GM12891 (cell line): ENCODE data around the gene UNC79.

Experiments
- DNase-seq: peaks from one replicate; pipeline ENCODE4 v3.0.0; 2011; ENCODE audit warnings: low spot score; ENCODE audit not compliant: insufficient read length
- FAIRE-seq: peaks from 2 replicates; lab custom pipeline; 2011; peaks lifted over from hg19 to GRCh38; lab: Jason Lieb, UNC
- PAX5 ChIP-seq: IDR thresholded peaks from 2 replicates; pipeline ENCODE4 v1.6.1; 2011; ENCODE audit warnings: low read length, moderate library complexity, mild to moderate bottlenecking; ENCODE audit not compliant: insufficient read depth, severe bottlenecking
- POLR2A ChIP-seq: IDR thresholded peaks from 2 replicates; pipeline ENCODE4 v1.6.1; 2011; ENCODE audit warnings: low read depth, low read length, control low read depth
- POLR2AphosphoS5 ChIP-seq: IDR thresholded peaks from 2 replicates; pipeline ENCODE4 v1.6.1; 2011; ENCODE audit warnings: low read depth, low read length, control low read depth
- POU2F2 ChIP-seq: IDR thresholded peaks from 2 replicates; pipeline ENCODE4 v1.6.1; 2011; ENCODE audit warnings: low read depth, mild to moderate bottlenecking, control low read depth, low read length, moderate library complexity
- SPI1 ChIP-seq: IDR thresholded peaks from 2 replicates; pipeline ENCODE4 v1.6.1; 2011; ENCODE audit warnings: low read depth, low read length, control low read depth
- TAF1 ChIP-seq: IDR thresholded peaks from 2 replicates; pipeline ENCODE4 v1.6.1; 2011; ENCODE audit warnings: low read depth, low read length, control low read depth

The UNC79 gene

GRCh38 chr14:93728651-93729016 is 297.9 kb downstream of the UNC79 start:
- DNase-seq (no peak), FAIRE-seq (no peak)

GRCh38 chr14:93729993-93730392 is 299.3 kb downstream of the UNC79 start:
- FAIRE-seq (no peak), DNase-seq (no peak)
- TF ChIP-seq SPI1 = no peak
- no peak for TF ChIP-seq TAF1
- TF ChIP-seq POLR2AphosphoS5 = no peak
- TF ChIP-seq PAX5 = no peak
- TF ChIP-seq POLR2A = no peak
- no peak for TF ChIP-seq POU2F2

More at GRCh38 chr14:93728651-93729016, 297.9 kb downstream of the UNC79 start:
- TF ChIP-seq PAX5 = no peak
- TF ChIP-seq POLR2A = no peak
- no peak for TF ChIP-seq SPI1
- no peak for TF ChIP-seq POU2F2
- no peak for TF ChIP-seq TAF1
- TF ChIP-seq POLR2AphosphoS5 = no peak

DNA sequence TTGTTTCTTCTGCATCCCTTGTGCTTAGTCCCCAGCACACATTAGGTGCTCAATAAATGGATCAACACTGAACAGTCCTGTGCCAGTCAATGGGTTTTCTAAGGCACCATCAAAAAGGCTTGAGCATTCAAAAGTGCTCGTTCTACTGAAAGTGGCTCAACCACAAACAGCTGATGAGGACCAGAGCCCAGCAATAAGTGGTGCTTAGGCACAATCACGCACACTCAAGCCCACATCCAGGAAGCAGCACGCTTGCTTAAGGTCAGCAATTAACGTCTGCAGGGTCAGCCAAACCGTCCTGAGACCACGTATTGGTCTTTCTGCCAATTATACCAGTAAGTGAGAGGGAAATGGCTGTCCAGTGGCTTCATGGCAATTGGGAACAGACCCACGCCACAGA is 301.0 kb downstream of the UNC79 start:
- FAIRE-seq = no peak
- no peak for DNase-seq
- TF ChIP-seq SPI1 = no peak
- TF ChIP-seq TAF1 = no peak
- no peak for TF ChIP-seq POLR2A
- TF ChIP-seq POLR2AphosphoS5 = no peak
- TF ChIP-seq PAX5 = no peak
- TF ChIP-seq POU2F2 = no peak

DNA sequence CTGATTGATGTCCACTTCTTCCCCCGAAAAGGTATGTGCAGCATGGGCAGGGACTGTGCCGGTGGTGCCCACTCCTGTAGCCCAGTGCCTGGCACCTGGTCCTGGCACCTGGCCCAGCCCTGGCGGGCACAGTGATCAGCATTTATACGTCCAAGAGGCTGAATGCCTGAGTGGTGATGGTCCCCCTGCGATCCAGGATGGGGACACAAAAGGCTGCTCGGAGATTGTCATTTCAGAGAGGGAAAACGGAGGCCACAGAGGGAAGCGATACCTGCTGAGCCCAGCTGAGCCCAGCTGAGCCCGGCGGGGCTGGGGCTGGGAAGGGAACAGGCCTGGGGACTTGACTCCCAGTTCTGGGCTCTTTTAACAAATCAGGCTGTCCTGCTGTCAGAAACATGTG is 301.8 kb downstream of the UNC79 start:
- TF ChIP-seq SPI1 (no peak), PAX5 (no peak), TAF1 (no peak), POLR2AphosphoS5 (no peak), POU2F2 (no peak), POLR2A (no peak)
- DNase-seq (no peak), FAIRE-seq (no peak)

DNA sequence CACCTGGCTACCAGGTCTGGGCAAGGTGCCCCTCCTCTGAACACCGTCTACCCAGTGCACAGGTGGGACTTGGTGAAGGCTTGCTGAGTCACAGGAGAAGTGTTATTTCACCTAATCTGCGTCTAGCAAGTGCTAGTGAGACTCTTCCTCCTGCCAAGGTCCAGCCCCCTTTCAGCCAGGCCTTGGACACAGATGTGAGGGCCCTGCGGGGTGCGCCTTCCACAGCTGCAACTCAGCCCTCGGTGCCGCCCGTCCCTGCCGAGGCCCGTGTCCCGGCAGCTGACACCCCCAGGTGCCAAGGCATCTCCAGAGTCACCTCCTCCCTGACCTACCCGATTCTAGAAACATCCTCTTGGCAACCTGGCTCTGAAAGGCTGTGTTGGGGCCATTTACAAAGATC is 302.5 kb downstream of the UNC79 start:
- TF ChIP-seq POU2F2 (no peak), POLR2A (no peak), TAF1 (no peak), PAX5 (no peak), SPI1 (no peak), POLR2AphosphoS5 (no peak)
- FAIRE-seq (no peak), DNase-seq (no peak)

- TF ChIP-seq SPI1 (no peak), POLR2AphosphoS5 (no peak), TAF1 (no peak), PAX5 (no peak), POLR2A (no peak), POU2F2 (no peak)
- DNase-seq = no peak
- no peak for FAIRE-seq
Observed at GRCh38 chr14:93733631-93734030, 302.9 kb downstream of the UNC79 start.

GRCh38 chr14:93734086-93734822 is 303.5 kb downstream of the UNC79 start:
- DNase-seq = no peak
- FAIRE-seq = no peak
- no peak for TF ChIP-seq POLR2A
- TF ChIP-seq PAX5 = no peak
- TF ChIP-seq TAF1 = no peak
- TF ChIP-seq POU2F2 = no peak
- TF ChIP-seq SPI1 = no peak
- TF ChIP-seq POLR2AphosphoS5 = no peak

- TF ChIP-seq TAF1 = no peak
- TF ChIP-seq SPI1 = no peak
- TF ChIP-seq POU2F2 = no peak
- TF ChIP-seq POLR2A = no peak
- TF ChIP-seq POLR2AphosphoS5 = no peak
- TF ChIP-seq PAX5 = no peak
- no peak for FAIRE-seq
- DNase-seq = no peak
Observed at GRCh38 chr14:93735206-93735605, 304.5 kb downstream of the UNC79 start.

DNA sequence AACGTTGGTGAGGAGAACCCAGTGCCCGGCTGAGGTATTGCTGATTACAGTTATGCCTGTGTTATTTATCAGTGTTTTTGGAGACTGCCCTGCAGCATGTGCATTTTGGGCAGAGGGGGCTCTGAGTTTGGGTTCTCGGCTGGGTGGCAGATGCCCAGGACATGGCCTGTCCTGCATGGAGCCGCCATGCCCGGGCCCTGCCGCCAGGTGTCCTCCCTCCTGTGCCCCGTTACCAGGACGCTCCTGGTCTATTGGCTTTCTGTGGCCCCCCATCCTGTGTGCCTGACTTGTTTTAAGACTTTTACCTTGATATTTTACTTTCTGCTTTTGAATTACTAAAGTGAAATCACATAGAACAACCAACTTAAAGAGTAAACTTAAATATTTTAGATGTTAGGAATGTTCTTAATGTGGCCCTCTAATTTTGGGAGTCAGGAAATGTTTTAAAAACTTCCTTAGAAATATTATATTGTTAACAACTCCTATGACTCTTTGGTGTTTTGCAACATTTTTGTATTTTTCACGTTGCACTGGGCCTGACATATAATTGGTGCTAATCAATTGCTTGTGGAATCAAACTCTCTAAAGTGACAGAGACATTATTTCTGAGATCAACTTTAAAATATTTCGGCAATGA is 305.8 kb downstream of the UNC79 start:
- FAIRE-seq = no peak
- DNase-seq = no peak
- TF ChIP-seq POLR2A (no peak), TAF1 (no peak), SPI1 (no peak), POU2F2 (no peak), POLR2AphosphoS5 (no peak), PAX5 (no peak)
